Neural cell (in vitro differentiated cells): ENCODE measurements around the gene INTS14.

Experiments used
- CTCF ChIP-seq: fragments of 450-650 bp; IDR thresholded peaks from 2 replicates; pipeline ENCODE4 v1.5.1; 2014; ENCODE audit warnings: antibody characterized with exemption, mild to moderate bottlenecking, moderate library complexity; ENCODE audit not compliant: poor library complexity, severe bottlenecking
- EP300 ChIP-seq: fragments of 450-650 bp; conservative IDR thresholded peaks from 2 replicates; pipeline ENCODE4 v1.6.1; 2014; ENCODE audit warnings: antibody characterized with exemption, mild to moderate bottlenecking, moderate library complexity; ENCODE audit not compliant: poor library complexity, severe bottlenecking
- EZH2 ChIP-seq: fragments of 200-600, 300-800 bp; shearing (Covaris generic), sonication (generic); IDR thresholded peaks from 2 replicates; pipeline ENCODE4 v1.6.1; 2014; ENCODE audit warnings: antibody characterized with exemption, low read length, borderline replicate concordance, mild to moderate bottlenecking; ENCODE audit not compliant: insufficient read depth, poor library complexity, severe bottlenecking
- POLR2AphosphoS5 ChIP-seq: IDR thresholded peaks from 2 replicates; pipeline ENCODE4 v1.6.1; 2012
- RAD21 ChIP-seq: fragments of 450-650 bp; conservative IDR thresholded peaks from 2 replicates; pipeline ENCODE4 v1.6.1; 2014; ENCODE audit warnings: antibody characterized with exemption, mild to moderate bottlenecking, moderate library complexity
- SMC3 ChIP-seq: fragments of 450-650 bp; conservative IDR thresholded peaks from 2 replicates; pipeline ENCODE4 v1.6.1; 2014; ENCODE audit warnings: antibody characterized with exemption, mild to moderate bottlenecking, moderate library complexity; ENCODE audit not compliant: poor library complexity

- TF ChIP-seq CTCF (no peak), SMC3 (no peak), EZH2 (no peak), POLR2AphosphoS5 (no peak), RAD21 (no peak), EP300 (no peak)
Observed at GRCh38 chr15:65621638-65622037, 10.7 kb upstream of the INTS14 start, which contains the start of gene SLC24A1.
